Measurements from ENCODE around the gene LSAMP.
"Not testable (repeated sequence)": the region's sequence is repeated elsewhere in the genome, so short reads cannot be mapped to it uniquely, and the experiment has no call there.

Gene LSAMP

GRCh38 chr3:115788921-115789470 lies 656.3 kb downstream of the LSAMP start:
- DNase-seq (ENCODE audit: insufficient read length, low spot score) (peak; percentile 41), FAIRE-seq (no peak)

DNA sequence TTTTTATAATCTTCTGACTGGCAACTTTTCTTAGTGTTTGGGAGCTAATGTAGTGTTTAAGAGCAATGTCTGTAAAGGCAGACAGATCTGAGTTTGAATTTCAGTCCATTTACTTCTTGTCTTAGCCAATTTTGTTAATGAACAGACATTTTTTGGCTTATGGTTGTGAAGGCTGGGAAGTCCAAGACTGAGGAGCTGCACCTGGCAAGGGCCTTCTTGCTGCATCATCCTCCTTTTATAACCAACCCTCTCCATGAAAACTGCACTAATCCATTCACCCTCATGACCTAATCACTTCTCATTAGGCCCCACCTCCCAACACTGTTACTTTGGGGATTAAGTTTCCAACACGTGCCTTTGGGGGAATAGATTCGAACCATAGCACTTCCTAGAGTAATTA lies 657.5 kb downstream of the LSAMP start:
- FAIRE-seq = no peak
- no peak for DNase-seq (ENCODE audit: insufficient read length, low spot score)

- DNase-seq (ENCODE audit: insufficient read length, low spot score) = no peak
- FAIRE-seq = no peak
These were observed 659.5 kb downstream of the LSAMP start for GRCh38 chr3:115785782-115786181.

- no peak for FAIRE-seq
- DNase-seq (ENCODE audit: insufficient read length, low spot score) = no peak
These were observed 660.3 kb downstream of the LSAMP start for GRCh38 chr3:115784739-115785536.

DNA sequence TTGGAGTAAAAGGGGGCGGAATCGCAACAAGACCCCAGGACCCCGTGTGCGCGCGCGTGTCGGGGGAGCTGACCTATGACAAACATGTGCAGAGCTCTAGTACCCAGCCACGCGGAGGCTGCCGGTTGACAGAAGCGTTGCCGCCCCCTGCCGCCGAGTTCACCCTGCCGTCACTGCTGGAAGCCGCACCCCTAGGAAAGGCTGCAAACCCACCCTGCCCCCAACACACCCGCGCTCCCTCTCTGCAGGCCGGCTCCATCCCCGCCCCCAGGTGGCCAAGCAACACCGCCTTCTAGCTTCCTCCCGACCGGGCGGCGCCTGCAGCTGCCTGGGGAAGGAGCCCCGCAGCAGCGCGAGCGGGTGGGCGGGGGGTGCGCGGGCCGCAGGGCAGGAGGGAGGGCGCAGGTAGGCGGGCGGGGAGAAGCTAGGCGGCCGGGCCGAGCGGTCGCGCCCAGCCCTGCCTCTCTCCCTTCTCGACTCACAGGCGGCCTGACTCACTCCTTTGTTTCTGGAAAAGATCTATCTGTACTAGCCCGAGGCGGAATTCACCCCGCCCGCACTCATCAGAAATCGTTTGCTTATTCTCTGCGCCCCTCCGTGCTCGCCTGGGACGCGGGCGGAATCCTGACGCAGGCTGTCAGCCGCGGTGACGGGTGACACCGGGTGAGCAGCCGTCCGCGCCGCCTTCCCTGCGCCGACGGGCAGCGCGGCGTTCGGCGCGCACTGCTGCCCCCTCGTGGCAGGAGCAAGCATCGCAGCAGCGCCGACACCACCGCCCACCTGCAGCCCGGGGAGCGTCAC lies 661.1 kb downstream of the LSAMP start:
- DNase-seq (ENCODE audit: insufficient read length, low spot score) (peak; percentile 78), FAIRE-seq (peak; percentile 87)

- DNase-seq (ENCODE audit: insufficient read length, low spot score); FAIRE-seq: not testable (repeated sequence)
These were observed 661.9 kb downstream of the LSAMP start for GRCh38 chr3:115783426-115783825.

DNA sequence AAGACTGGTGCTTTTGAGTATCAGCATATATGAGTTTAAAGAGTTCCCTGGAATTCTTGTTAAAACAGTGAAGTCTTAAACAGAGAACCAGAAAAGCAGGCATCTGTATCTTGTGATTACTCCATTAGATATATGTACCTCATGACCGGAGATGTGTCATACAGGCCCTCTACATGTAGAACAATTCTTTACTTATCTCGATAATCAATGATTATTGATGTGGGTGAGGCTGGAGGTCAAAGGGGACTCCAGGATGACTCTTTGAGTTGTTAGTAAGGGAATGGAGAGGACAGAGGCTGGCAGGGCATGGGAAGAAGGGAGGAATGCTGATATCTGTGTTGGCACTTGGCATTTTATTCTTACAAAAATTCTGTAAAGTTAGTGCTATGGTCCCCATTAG lies 666.3 kb downstream of the LSAMP start:
- FAIRE-seq (no peak), DNase-seq (ENCODE audit: insufficient read length, low spot score) (no peak)

- DNase-seq (ENCODE audit: insufficient read length, low spot score) = no peak
- no peak for FAIRE-seq
These were observed 672.3 kb downstream of the LSAMP start for GRCh38 chr3:115772951-115773350.

DNA sequence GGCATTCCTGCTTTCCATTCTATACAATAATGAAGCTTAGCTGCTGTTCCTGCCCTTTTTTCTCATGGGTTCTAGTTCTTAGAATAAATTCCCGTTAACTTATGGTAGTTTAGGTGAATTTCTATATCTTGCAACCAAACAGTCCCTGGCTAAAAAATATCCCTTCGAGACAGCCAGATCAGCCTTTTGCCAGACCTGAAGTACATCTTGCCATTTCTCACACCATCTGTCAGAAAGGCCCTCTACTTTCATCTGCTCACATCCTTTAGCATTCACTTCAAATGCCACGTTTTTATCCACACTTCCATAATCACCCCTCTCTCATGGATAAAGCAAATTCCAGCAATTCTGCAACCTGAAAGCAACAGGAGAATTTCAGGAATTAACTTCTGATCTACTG lies 676.6 kb downstream of the LSAMP start:
- DNase-seq (ENCODE audit: insufficient read length, low spot score) (no peak), FAIRE-seq (no peak)

DNA sequence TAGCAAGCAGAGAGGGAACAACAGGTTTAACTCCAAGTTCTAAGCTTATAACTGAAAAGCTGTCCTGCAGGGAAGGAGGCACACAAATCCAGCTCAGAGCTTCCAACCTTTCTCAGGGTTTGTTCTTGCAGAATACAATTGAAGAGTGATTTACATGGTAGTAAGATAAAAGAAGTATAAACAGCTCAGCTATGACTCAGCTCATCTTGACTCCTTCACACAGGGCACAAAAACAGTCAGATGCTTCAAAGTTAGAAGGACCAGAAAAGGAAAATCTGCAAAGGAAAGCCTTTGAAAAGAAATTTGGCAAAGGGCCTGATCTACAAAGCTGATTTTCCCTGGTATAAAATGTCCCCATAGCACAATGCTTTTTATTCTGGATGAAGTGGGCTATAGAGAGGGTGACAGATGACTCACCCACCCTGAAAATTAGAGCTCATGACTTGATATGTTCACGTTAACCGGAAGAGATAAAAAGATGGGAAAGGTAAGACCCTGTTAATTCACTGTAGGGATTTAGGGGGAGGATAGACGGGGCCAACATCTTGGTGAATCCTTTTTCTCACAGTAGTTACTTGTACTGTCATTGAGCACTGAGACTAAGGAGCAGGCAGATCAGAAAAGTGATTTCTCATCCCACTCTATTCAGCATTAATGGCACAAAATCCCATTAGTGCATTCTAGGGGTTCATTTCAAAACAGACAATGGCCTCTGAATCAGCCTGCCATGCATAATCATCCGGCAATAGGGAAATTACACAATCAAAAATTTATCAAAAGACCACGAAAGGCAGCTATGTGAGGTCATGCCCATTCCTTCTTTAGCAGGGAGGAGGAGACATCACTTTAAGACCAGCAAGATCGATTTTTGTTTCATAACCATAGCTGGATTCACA lies 678.5 kb downstream of the LSAMP start:
- DNase-seq (ENCODE audit: insufficient read length, low spot score) = no peak

GRCh38 chr3:115761927-115762305 lies 683.4 kb downstream of the LSAMP start:
- no peak for FAIRE-seq
- no peak for DNase-seq (ENCODE audit: insufficient read length, low spot score)

More for the DNA sequence above, 678.5 kb downstream of the LSAMP start:
- no peak for FAIRE-seq

DNA sequence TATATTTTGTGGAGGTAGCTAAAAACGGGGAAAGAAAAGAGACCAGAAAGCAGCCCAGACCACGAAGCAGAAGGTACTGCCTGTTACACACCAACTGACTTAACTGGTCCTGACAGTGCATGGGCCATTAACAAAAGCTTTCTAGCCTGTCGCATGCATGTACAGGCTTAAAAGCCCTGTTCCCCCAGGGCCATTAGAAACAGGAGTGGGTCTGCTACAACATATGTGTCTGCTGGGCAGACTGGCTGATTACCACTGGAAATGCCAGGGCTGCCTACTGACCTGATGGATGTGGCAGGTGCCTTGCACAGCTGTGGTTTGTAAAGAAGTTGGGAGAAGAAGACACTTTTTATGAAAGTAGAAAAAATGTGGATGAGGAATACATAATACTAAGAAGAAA lies 684.6 kb downstream of the LSAMP start:
- no peak for FAIRE-seq
- no peak for DNase-seq (ENCODE audit: insufficient read length, low spot score)

- no peak for FAIRE-seq
- DNase-seq (ENCODE audit: insufficient read length, low spot score) = no peak
These were observed 687.1 kb downstream of the LSAMP start for GRCh38 chr3:115758076-115758763.

DNA sequence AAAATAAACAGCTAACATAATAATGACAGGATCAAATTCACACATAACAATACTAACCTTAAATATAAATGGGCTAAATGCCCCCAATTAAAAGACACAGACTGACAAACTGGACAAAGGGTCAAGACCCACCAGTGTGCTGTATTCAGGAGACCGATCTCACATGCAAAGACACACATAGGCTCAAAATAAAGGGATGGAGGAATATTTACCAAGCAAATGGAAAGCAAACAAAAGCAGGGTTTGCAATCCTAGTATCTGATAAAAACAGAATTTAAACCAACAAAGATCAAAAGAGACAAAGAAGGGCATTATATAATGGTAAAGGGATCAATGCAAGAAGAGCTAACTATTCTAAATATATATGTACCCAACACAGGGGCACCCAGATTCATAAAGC lies 692.3 kb downstream of the LSAMP start:
- DNase-seq (ENCODE audit: insufficient read length, low spot score) = not testable (repeated sequence)

More for the DNA sequence above, 692.3 kb downstream of the LSAMP start:
- not testable (repeated sequence) for FAIRE-seq

Data from HTR-8/SVneo (cell line).